Mesothelial cell of epicardium (in vitro differentiated cells): ENCODE results near the gene RAB3C. TPM values are rescaled to one million over a fixed set of nuclear protein-coding genes. Genes with fewer than 3 reads are reported as not detected.
A peak's percentile ranks its signal among the peaks of the same experiment; 100 is the strongest.

Experiments
- DNase-seq, 2 experiments: peaks; one replicate each; pipeline ENCODE4 v3.0.0; 2021; ENCODE audit warnings: low spot score in 2 of 2; ENCODE audit not compliant: unreplicated experiment in 2 of 2
- H3K27ac Mint-ChIP-seq: 2 replicates; pipeline ENCODE4 v1.8.0; 2021; ENCODE audit warnings: mixed read lengths
- H3K27me3 Mint-ChIP-seq: 2 replicates; pipeline ENCODE4 v1.8.0; 2021; ENCODE audit warnings: low read depth, mixed read lengths
- H3K36me3 Mint-ChIP-seq: 2 replicates; pipeline ENCODE4 v1.8.0; 2021; ENCODE audit warnings: mixed read lengths
- H3K4me1 Mint-ChIP-seq: 2 replicates; pipeline ENCODE4 v1.8.0; 2021; ENCODE audit warnings: mixed read lengths
- H3K4me3 Mint-ChIP-seq: 2 replicates; pipeline ENCODE4 v1.8.0; 2021; ENCODE audit warnings: mild to moderate bottlenecking, moderate library complexity, mixed read lengths
- H3K9me3 Mint-ChIP-seq: 2 replicates; pipeline ENCODE4 v1.8.0; 2021; ENCODE audit warnings: mixed read lengths
- total RNA-seq: library from RNA; stranded (reverse); gene quantifications from 3 replicates; pipeline ENCODE4 v1.2.1, GENCODE V29; 2021
- TF ChIP-seq, protein P1 (sequence below): fragments of 200-600 bp; sonication (generic); IDR thresholded peaks from one replicate; pipeline ENCODE4 v1.5.0; 2021; ENCODE audit warnings: antibody characterized with exemption; ENCODE audit not compliant: unreplicated experiment

Gene RAB3C
- total RNA-seq, 1 donor from 2014 or later: 1.2 TPM

- TF ChIP-seq, protein P1, sequence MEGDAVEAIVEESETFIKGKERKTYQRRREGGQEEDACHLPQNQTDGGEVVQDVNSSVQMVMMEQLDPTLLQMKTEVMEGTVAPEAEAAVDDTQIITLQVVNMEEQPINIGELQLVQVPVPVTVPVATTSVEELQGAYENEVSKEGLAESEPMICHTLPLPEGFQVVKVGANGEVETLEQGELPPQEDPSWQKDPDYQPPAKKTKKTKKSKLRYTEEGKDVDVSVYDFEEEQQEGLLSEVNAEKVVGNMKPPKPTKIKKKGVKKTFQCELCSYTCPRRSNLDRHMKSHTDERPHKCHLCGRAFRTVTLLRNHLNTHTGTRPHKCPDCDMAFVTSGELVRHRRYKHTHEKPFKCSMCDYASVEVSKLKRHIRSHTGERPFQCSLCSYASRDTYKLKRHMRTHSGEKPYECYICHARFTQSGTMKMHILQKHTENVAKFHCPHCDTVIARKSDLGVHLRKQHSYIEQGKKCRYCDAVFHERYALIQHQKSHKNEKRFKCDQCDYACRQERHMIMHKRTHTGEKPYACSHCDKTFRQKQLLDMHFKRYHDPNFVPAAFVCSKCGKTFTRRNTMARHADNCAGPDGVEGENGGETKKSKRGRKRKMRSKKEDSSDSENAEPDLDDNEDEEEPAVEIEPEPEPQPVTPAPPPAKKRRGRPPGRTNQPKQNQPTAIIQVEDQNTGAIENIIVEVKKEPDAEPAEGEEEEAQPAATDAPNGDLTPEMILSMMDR: no peak
- Mint-ChIP-seq H3K9me3 (no peaks in the 10 kb centered on the region), H3K27me3 (peaks cover 4% of the 10 kb centered on the region), H3K4me1 (peaks cover 6% of the 10 kb centered on the region), H3K36me3 (no peaks in the 10 kb centered on the region), H3K4me3 (no peak overlapping the region), H3K27ac (peak overlapping the region; percentile 19)
- DNase-seq: no peak
These were observed 40.3 kb downstream of the RAB3C start for GRCh38 chr5:58622936-58623871.

- Mint-ChIP-seq H3K27ac (no peak overlapping the region), H3K27me3 (peaks cover 9% of the 10 kb centered on the region), H3K4me3 (no peak overlapping the region), H3K36me3 (no peaks in the 10 kb centered on the region), H3K9me3 (no peaks in the 10 kb centered on the region), H3K4me1 (peaks cover 12% of the 10 kb centered on the region)
- TF ChIP-seq, protein P1: no peak
- no peak for DNase-seq
These were observed 45.8 kb downstream of the RAB3C start for GRCh38 chr5:58628626-58629025.

DNA sequence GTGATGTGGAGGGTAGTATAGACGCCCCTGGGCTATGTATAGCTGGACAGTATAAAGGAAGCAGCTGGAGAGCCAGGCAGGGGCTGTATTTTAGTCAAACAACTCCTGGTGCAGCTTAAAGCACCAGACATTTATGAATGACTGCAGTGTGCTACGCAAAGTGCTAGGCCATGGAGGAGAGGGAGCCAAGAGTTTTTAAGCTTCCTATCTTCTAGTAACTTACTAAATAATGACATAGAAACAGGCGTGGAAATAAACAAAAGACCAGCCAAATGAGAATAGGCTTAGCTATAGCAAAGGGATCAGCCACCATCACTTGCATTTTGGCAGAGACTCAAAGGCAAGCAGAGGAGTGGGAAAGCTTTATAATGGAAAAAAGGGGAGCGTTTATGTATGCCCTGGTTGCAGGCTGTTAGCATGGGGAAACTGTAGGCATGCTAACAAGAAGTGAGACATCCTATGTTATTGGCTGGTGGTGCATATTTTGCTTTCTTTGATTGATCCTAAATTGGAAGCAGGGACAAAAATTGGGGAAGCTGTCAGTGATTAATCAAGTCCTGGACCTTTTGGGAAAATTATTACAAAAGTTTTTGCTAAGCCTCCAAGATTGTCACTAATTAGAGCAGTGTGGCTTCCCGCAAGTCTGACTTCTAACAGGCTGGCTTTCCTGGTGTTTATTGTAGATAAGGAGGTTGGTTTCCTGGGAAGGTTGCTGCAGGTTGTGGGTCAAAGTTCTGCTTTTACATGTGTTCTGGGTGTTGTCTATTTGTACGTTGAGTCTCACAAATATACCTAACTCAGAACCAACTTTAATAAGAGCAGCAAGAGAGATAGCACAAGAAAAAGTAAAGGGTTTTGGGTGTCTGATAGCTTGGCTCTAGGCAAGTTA, 46.6 kb downstream of the RAB3C start:
- Mint-ChIP-seq H3K27ac (peak overlapping the region; percentile 41), H3K27me3 (peaks cover 11% of the 10 kb centered on the region), H3K4me1 (peaks cover 12% of the 10 kb centered on the region), H3K4me3 (no peak overlapping the region), H3K9me3 (no peaks in the 10 kb centered on the region), H3K36me3 (no peaks in the 10 kb centered on the region)
- TF ChIP-seq, protein P1: no peak
- DNase-seq: no peak

GRCh38 chr5:58631895-58632294, 49.0 kb downstream of the RAB3C start:
- Mint-ChIP-seq H3K36me3 (no peaks in the 10 kb centered on the region), H3K27ac (no peak overlapping the region), H3K4me3 (no peak overlapping the region), H3K9me3 (no peaks in the 10 kb centered on the region), H3K27me3 (peaks cover 30% of the 10 kb centered on the region), H3K4me1 (peaks cover 12% of the 10 kb centered on the region)
- TF ChIP-seq, protein P1: no peak
- DNase-seq: no peak

GRCh38 chr5:58635416-58635815, 52.5 kb downstream of the RAB3C start:
- Mint-ChIP-seq H3K4me3 (no peak overlapping the region), H3K27me3 (peaks cover 44% of the 10 kb centered on the region), H3K36me3 (no peaks in the 10 kb centered on the region), H3K9me3 (no peaks in the 10 kb centered on the region), H3K27ac (no peak overlapping the region), H3K4me1 (peaks cover 3% of the 10 kb centered on the region)
- no peak for DNase-seq
- TF ChIP-seq, protein P1: no peak
